ENCODE data around the gene LUM. TPM values are rescaled to one million over a fixed set of nuclear protein-coding genes. Genes with fewer than 3 reads are reported as not detected.

Gene LUM
- polyA plus RNA-seq, 1 of the 3 experiments (the other 2 are of a cell fraction): 30.6 TPM

GRCh38 chr12:91140026-91140931 lies 29.0 kb upstream of the LUM start:
- no peak for DNase-seq
- H3K4me1 ChIP-seq (ENCODE audit: control insufficient read depth in 1 of 2, insufficient read depth in 2 of 2, low read depth in 1 of 2, low read length in 1 of 2): peaks cover 11 to 31% of the 10 kb centered on the region in 2 experiments
- H3K27me3 ChIP-seq (ENCODE audit: insufficient read depth): no peaks in the 10 kb centered on the region
- no peaks in the 10 kb centered on the region for H3K9me3 ChIP-seq
- peaks cover 15% of the 10 kb centered on the region for H3F3A ChIP-seq (replicated peaks; ENCODE audit: insufficient read depth)
- ChIA-PET POLR2A (no interaction called here), CTCF (no interaction called here)
- no peaks in the 10 kb centered on the region for H4K20me1 ChIP-seq (ENCODE audit: insufficient read depth)
- TF ChIP-seq ZBTB33 (IDR thresholded peaks at IDR 0.05; ENCODE audit: borderline replicate concordance, low read depth): no peak
- TF ChIP-seq CTCF (IDR thresholded peaks at IDR 0.05): no peak
- peak; percentile 8; the same call in 1 of the 2 replicates for TF ChIP-seq NFIC (IDR thresholded peaks at IDR 0.05; ENCODE audit: borderline replicate concordance)
- peak; percentile 28; the same call in 1 of the 2 replicates for TF ChIP-seq TCF12 (IDR thresholded peaks at IDR 0.05)
- TF ChIP-seq POLR2AphosphoS5 (IDR thresholded peaks at IDR 0.05; ENCODE audit: low read depth, low read length): no peak
- TF ChIP-seq TEAD4 (IDR thresholded peaks at IDR 0.05; ENCODE audit: borderline replicate concordance, insufficient read depth): no peak
- peak overlapping the region; percentile 81 to 88 for H3K27ac ChIP-seq (ENCODE audit: low read depth in 2 of 2, low read length in 1 of 2)
- 0 out of 2 replicates have a peak overlapping the region, but pooled peaks have one; percentile 12 for H2AFZ ChIP-seq (ENCODE audit: low read depth)
- peak overlapping the region; percentile 42; the same call in 1 of the 2 replicates for H3K4me2 ChIP-seq
- WGBS (ENCODE audit: low lambda C conversion rate): 92% methylated on average over 1 of the region's 1 CpG
- H3K9me2 ChIP-seq: no peaks in the 10 kb centered on the region
- H3K9ac ChIP-seq: no peak overlapping the region
- H3K36me3 ChIP-seq (replicated peaks in 1 of 2; ENCODE audit: control insufficient read depth in 1 of 2, insufficient read depth in 2 of 2, low read length in 1 of 2): no peaks in the 10 kb centered on the region
- H3K79me2 ChIP-seq (ENCODE audit: insufficient read depth): no peaks in the 10 kb centered on the region
- H3K4me3 ChIP-seq (ENCODE audit: low read depth in 2 of 2, low read length in 1 of 2): no peak overlapping the region

GRCh38 chr12:91139286-91139685 lies 28.0 kb upstream of the LUM start:
- Histone ChIP-seq H3K9me3 (no peaks in the 10 kb centered on the region), H3K4me3 (ENCODE audit: low read depth in 2 of 2, low read length in 1 of 2) (no peak overlapping the region), H3K27ac (ENCODE audit: low read depth in 2 of 2, low read length in 1 of 2) (peak overlapping the region; percentile 81 to 88), H3F3A (replicated peaks; ENCODE audit: insufficient read depth) (peaks cover 15% of the 10 kb centered on the region), H3K9ac (no peak overlapping the region), H3K79me2 (ENCODE audit: insufficient read depth) (no peaks in the 10 kb centered on the region), H3K4me2 (peak overlapping the region; percentile 42; the same call in 1 of the 2 replicates), H3K9me2 (no peaks in the 10 kb centered on the region), H3K27me3 (ENCODE audit: insufficient read depth) (no peaks in the 10 kb centered on the region), H3K4me1 (ENCODE audit: control insufficient read depth in 1 of 2, insufficient read depth in 2 of 2, low read depth in 1 of 2, low read length in 1 of 2) (peaks cover 11 to 31% of the 10 kb centered on the region in 2 experiments), H2AFZ (ENCODE audit: low read depth) (peak overlapping the region; percentile 77), H4K20me1 (ENCODE audit: insufficient read depth) (no peaks in the 10 kb centered on the region), H3K36me3 (replicated peaks in 1 of 2; ENCODE audit: control insufficient read depth in 1 of 2, insufficient read depth in 2 of 2, low read length in 1 of 2) (no peaks in the 10 kb centered on the region)
- ChIA-PET POLR2A (no interaction called here), CTCF (interaction anchor here (1.2 to 2.4 kb wide), 3 partner anchors 37 to 187 kb away, joined by 3 to 6 read pairs (median 3); no protein-coding TSS in a partner anchor)
- WGBS (ENCODE audit: low lambda C conversion rate): 20% methylated on average over 2 of the region's 2 CpGs
- peak; percentile 42 for DNase-seq
- TF ChIP-seq MXI1 (IDR thresholded peaks at IDR 0.05; ENCODE audit: low read depth, low read length) (no peak), TAF1 (IDR thresholded peaks at IDR 0.05; ENCODE audit: borderline replicate concordance, low read depth, low read length) (no peak), USF1 (IDR thresholded peaks at IDR 0.05; ENCODE audit: borderline replicate concordance, low read depth) (no peak), GABPA (IDR thresholded peaks at IDR 0.05; ENCODE audit: low read depth) (no peak), RAD21 (IDR thresholded peaks at IDR 0.05; ENCODE audit: low read length) (no peak), PBX3 (IDR thresholded peaks at IDR 0.05) (no peak), USF2 (IDR thresholded peaks at IDR 0.05; ENCODE audit: borderline replicate concordance, low read depth, low read length) (no peak), REST (IDR thresholded peaks at IDR 0.05; ENCODE audit: low read depth, low read length) (no peak)
